PC-3 (cell line): ENCODE results near the gene GLB1L.

Source experiments
- CTCF ChIP-seq: fragments of 300-600 bp; sonication (generic); conservative IDR thresholded peaks from 2 replicates; pipeline ENCODE4 v1.5.1; 2017; ENCODE audit warnings: antibody characterized with exemption, low read depth, mild to moderate bottlenecking, low read length
- EZH2 ChIP-seq: fragments of 300-600 bp; sonication (generic); IDR thresholded peaks from one replicate; pipeline ENCODE4 v1.6.1; 2017; ENCODE audit warnings: antibody characterized with exemption, mild to moderate bottlenecking, low read length; ENCODE audit not compliant: unreplicated experiment

GRCh38 chr2:219186754-219187456 lies 58.3 kb downstream of the GLB1L start:
- TF ChIP-seq CTCF = no peak
- no peak for TF ChIP-seq EZH2
